HG03097 (cell line): Measurements from ENCODE around the gene RAG2.
"Not testable (repeated sequence)": the region's sequence is repeated elsewhere in the genome, so short reads cannot be mapped to it uniquely, and the experiment has no call there.

Experiments
- ATAC-seq: cut with Tn5 transposase; IDR thresholded peaks from one replicate; pipeline ENCODE4 v1.9.1; 2021; ENCODE audit not compliant: unreplicated experiment, low FRiP score

RAG2 gene

DNA sequence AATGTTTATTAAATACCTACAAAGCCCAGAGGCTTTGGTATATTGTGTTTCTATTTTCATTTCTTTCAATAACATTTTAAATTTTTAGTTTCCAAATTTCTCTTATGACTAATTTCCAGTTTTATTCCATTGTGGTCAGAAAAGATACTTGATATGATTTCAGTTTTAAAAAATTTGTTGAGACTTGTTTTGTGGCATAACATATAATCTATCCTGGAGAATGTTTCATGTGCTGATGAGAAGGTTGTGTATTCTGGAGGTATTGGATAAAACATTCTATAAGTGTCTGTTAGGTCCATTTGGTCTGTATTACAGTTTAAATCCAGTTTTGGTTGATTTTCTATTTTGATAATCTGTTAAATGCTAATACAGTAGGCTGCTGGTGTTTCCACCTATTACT, 40.0 kb downstream of the RAG2 start:
- no peak for ATAC-seq

DNA sequence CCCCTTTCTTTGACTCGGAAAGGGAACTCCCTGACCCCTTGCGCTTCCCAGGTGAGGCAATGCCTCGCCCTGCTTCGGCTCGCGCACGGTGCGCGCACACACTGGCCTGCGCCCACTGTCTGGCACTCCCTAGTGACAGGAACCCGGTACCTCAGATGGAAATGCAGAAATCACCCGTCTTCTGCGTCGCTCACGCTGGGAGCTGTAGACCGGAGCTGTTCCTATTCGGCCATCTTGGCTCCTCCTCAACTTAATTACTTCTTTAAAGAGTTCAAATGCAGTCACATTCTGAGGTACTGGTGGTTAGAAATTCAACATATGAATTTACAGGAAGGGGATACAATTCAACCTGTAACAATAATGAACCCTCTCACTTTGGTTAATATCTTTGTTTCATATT, 40.6 kb downstream of the RAG2 start:
- not testable (repeated sequence) for ATAC-seq

DNA sequence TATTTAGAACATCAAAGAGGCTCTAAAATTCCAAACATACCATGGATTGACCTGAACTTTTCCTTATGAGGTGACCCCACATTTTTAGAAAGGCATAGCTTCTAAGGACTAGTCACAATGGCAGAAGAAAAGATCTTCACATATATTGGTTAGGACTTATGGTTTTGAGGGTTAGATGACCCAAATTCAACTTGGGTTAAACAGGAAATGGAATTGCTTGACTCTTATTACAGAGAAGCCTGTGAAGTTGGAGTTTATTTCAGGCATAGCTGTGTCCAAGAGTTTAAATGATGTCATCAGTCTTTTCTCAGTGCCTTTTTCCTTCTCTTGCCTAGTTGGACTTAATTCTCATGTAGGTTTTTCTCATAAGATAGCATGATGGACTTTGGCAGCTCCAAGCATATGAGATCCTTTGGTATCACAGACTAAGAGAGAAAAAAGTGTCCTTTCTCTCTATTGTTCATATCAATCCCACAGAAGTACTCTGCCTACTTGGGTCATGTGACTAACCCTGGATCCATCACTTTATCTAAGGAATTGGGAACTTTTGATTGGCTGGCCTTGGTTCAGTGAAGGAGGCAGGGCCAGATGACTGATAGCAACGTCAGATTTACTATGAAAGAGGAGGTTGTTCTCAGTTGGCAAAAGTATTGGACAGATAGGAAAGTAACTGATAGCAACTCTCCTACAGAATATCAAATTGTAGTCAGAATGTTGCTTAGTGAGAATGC, 47.5 kb downstream of the RAG2 start:
- ATAC-seq: no peak
